Measurements from ENCODE around the gene ALDOA. TPM values are rescaled to one million over a fixed set of nuclear protein-coding genes. Genes with fewer than 3 reads are reported as not detected.

ALDOA gene
- total and polyA plus RNA-seq, 9 of the 15 experiments (the other 6 are each of a cell fraction or from before 2014, with no cell fraction given) = 311 to 2,224 (median 1,293) TPM

DNA sequence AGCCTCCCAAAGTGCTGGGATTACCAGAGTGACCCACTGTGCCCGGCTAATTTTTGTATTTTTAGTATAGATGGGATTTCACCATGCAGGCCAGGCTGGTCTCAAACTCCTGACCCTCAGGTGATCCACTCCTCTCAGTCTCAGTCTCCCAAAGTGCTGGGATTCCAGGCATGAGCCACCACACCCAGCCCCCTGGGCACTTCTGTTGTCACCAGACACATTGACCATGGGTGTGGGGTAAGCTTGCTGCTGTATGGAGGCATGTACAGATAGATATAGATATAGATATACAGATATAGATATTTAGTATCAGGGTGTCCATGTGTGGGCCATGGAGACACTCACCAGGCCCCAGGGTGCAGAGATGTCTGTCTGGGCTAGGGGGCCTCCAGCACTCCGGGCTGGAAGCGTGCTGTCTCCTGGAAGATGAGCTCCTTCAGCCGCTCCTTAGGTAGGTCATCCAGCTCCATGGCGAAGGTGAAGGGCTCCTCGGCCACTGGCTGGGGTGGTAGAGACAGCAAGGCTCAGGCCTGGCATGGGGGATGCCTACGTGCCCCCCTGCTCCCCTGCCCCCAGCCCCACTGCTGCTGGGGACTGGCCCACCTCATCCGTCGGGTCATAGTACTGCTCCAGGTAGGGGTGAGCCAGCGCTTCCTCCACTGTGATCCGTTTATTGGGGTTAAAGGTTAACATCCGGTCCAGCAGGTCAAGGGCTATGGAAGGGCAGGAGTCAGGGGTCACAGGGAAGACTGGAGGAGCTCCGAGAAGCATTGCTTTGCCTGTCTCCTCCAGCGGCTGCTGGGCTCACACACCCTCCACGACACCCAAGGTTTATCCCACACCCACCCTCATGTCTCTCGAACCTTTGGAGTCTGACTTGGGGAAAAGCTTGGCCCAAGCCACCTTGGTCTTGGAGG lies 51.0 kb downstream of the ALDOA start:
- ChIA-PET CTCF (ENCODE audit: low intra/inter-chr PET ratio) (no interaction called here), POLR2A (interaction anchor here (0.5 to 1.1 kb wide), 4 partner anchors 12 to 72 kb away, joined by 3 to 4 read pairs (median 3); no protein-coding TSS in a partner anchor)
- H3K79me2 ChIP-seq (ENCODE audit: control insufficient read depth, insufficient read depth, low read length) = no peaks in the 10 kb centered on the region
- H3K36me3 ChIP-seq (ENCODE audit: control insufficient read depth, insufficient read depth, low read length) = peaks cover 16% of the 10 kb centered on the region; the same call in 1 of the 3 replicates
- H3K4me2 ChIP-seq (ENCODE audit: insufficient read depth, low read length) = no peak overlapping the region
- intact Hi-C loops (cut with micrococcal nuclease) (no loop called here), in situ Hi-C loops (cut with MboI) (no loop called here)
- ATAC-seq = no peak
- H3K9me1 ChIP-seq (ENCODE audit: control insufficient read depth, insufficient read depth, low read length) = peaks cover 6% of the 10 kb centered on the region
- BruUV-seq (replicated peaks) = no TSS peak
- WGBS (ENCODE audit: insufficient coverage, low coverage, missing lambda C conversion rate) = 81% methylated on average over 15 of the region's 16 CpGs
- peaks cover 13 to 34% of the 10 kb centered on the region in 2 experiments; a peak in 4 of 5 replicates for H3K4me1 ChIP-seq (replicated peaks in 1 of 2; ENCODE audit: control insufficient read depth in 2 of 2, insufficient read depth in 2 of 2, low read length in 2 of 2)
- no peak for DNase-seq (ENCODE audit: extremely low read depth in 1 of 4, low spot score in 3 of 4)
- no peak overlapping the region for H2AFZ ChIP-seq (ENCODE audit: low read depth, low read length)
- H4K20me1 ChIP-seq (replicated peaks; ENCODE audit: control insufficient read depth, insufficient read depth, low read length) = no peaks in the 10 kb centered on the region
- no peak overlapping the region for H3K27ac ChIP-seq (ENCODE audit: extremely low read depth, low read depth, low read length)
- no peaks in the 10 kb centered on the region for H3K27me3 ChIP-seq (ENCODE audit: control insufficient read depth in 2 of 2, insufficient read depth in 2 of 2, low read length in 2 of 2)
- 0 out of 4 replicates have a peak overlapping the region, but pooled peaks of 1 of the 2 experiments have one; percentile 32 for H3K9ac ChIP-seq (ENCODE audit: insufficient read depth in 1 of 2, low read depth in 2 of 2, low read length in 2 of 2)
- no peaks in the 10 kb centered on the region for H3K9me3 ChIP-seq (replicated peaks; ENCODE audit: control insufficient read depth, insufficient read depth, low read depth, low read length)
- TF ChIP-seq TEAD1 (CRISPR knock-in tag; IDR thresholded peaks at IDR 0.05) (no peak), NR2C1 (IDR thresholded peaks at IDR 0.05) (peak; percentile 54; the same call in 1 of the 2 replicates), NR2C1 (tag; IDR thresholded peaks at IDR 0.05) (peak; percentile 63)
- H3K4me3 ChIP-seq = no peak overlapping the region
- FAIRE-seq = no peak

DNA sequence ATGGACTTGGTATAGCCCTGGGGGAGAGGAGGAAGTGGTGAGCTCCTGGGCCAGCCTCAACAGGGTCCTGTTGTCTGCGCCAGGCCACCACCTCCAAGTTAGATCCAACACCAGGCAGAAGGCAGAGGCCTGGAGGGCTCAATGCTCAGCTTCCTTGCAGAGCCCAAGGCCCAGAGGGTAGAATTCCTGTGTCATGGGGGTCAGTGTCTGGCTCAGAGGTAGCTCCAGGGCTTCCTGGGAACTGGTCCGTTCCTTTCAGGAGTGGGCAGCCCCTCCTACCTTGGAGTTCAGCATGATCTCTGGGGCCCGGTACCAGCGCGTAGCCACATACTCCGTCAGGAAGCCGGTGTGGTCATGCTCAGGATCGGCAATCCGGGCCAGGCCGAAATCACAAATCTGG lies 52.2 kb downstream of the ALDOA start:
- intact Hi-C loops (cut with micrococcal nuclease) = no loop called here
- no peak for ATAC-seq
- H4K20me1 ChIP-seq (replicated peaks; ENCODE audit: control insufficient read depth, insufficient read depth, low read length) = no peaks in the 10 kb centered on the region
- no peak for DNase-seq (ENCODE audit: extremely low read depth in 1 of 4, low spot score in 3 of 4)
- no peak for FAIRE-seq
- in situ Hi-C loops (cut with MboI) = no loop called here
- peaks cover 3% of the 10 kb centered on the region; the same call in 1 of the 3 replicates for H3K79me2 ChIP-seq (ENCODE audit: control insufficient read depth, insufficient read depth, low read length)
- no peak overlapping the region for H3K4me2 ChIP-seq (ENCODE audit: insufficient read depth, low read length)
- TF ChIP-seq ILF3 (IDR thresholded peaks at IDR 0.05; ENCODE audit: borderline replicate concordance) (no peak), SRSF3 (IDR thresholded peaks at IDR 0.05; ENCODE audit: insufficient read depth, low read length) (no peak), RBFOX2 (IDR thresholded peaks at IDR 0.05; ENCODE audit: low read depth, low read length) (peak; percentile 45; the same call in 1 of the 2 replicates)
- no peak overlapping the region for H3K4me3 ChIP-seq
- ChIA-PET CTCF (ENCODE audit: low intra/inter-chr PET ratio) (no interaction called here), POLR2A (interaction anchor here (0.6 to 1.1 kb wide), 2 partner anchors 58 to 542 kb away, joined by 3 read pairs; no protein-coding TSS in a partner anchor)
- H2AFZ ChIP-seq (ENCODE audit: low read depth, low read length) = no peak overlapping the region
- H3K27ac ChIP-seq (ENCODE audit: extremely low read depth, low read depth, low read length) = no peak overlapping the region
- peaks cover 11 to 36% of the 10 kb centered on the region in 2 experiments; a peak in 4 of 5 replicates for H3K4me1 ChIP-seq (replicated peaks in 1 of 2; ENCODE audit: control insufficient read depth in 2 of 2, insufficient read depth in 2 of 2, low read length in 2 of 2)
- H3K36me3 ChIP-seq (ENCODE audit: control insufficient read depth, insufficient read depth, low read length) = peaks cover 13% of the 10 kb centered on the region; the same call in 1 of the 3 replicates
- no peaks in the 10 kb centered on the region for H3K27me3 ChIP-seq (ENCODE audit: control insufficient read depth in 2 of 2, insufficient read depth in 2 of 2, low read length in 2 of 2)
- peaks cover 3% of the 10 kb centered on the region for H3K9me1 ChIP-seq (ENCODE audit: control insufficient read depth, insufficient read depth, low read length)
- BruUV-seq (replicated peaks) = no TSS peak
- H3K9me3 ChIP-seq (replicated peaks; ENCODE audit: control insufficient read depth, insufficient read depth, low read depth, low read length) = no peaks in the 10 kb centered on the region
- 99% methylated on average over 10 of the region's 10 CpGs for WGBS (ENCODE audit: insufficient coverage, low coverage, missing lambda C conversion rate)
- H3K9ac ChIP-seq (ENCODE audit: insufficient read depth in 1 of 2, low read depth in 2 of 2, low read length in 2 of 2) = peak overlapping the region in 1 of 2 experiments; percentile 55; a peak in 1 of 4 replicates

Data from K562 (cell line).